Superior temporal gyrus (tissue), 1 donor: ENCODE data around the gene SYNE1.
A peak's percentile ranks its signal among the peaks of the same experiment; 100 is the strongest.

Experiments used
- DNase-seq: peaks from one replicate; pipeline ENCODE4 v3.0.0-alpha.2; 2016; ENCODE audit errors: extremely low spot score

The SYNE1 gene

DNA sequence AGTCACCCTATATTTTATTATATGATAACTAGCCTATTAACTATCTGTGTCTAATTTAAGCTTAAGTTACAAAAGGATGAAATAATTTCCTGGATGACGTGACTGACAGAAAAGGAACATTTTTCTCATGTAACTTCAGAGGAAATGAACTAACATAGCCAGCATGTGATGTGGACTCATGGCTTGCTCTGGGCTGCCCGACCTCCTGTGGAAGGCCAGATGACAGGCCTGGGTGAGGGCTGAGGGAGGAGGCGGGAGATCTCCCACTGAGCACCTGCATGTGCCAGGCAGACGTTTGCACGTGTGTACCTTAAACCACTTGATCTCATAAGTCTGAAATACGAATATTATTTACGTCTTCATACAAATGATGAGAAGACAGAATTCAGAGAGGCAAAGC lies 321.1 kb downstream of the SYNE1 start:
- no peak for DNase-seq

DNA sequence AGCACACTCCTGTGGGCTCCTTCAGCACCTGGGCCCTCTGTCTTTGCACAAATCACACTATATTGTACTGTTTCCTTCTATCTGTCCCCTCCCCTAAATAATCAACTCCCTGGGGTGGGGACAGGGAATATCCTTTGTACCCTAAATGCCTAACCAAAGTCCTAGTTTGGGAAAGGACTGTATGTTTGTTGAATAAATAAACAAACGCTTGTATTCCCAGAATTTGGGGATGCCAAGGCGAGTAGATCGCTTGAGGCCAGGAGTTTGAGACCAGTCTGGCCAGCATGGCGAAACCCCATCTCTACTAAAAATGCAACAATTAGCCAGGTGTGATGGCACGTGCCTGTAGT lies 322.7 kb downstream of the SYNE1 start:
- no peak for DNase-seq

GRCh38 chr6:152313542-152314482 lies 323.4 kb downstream of the SYNE1 start:
- DNase-seq, result no peak

DNA sequence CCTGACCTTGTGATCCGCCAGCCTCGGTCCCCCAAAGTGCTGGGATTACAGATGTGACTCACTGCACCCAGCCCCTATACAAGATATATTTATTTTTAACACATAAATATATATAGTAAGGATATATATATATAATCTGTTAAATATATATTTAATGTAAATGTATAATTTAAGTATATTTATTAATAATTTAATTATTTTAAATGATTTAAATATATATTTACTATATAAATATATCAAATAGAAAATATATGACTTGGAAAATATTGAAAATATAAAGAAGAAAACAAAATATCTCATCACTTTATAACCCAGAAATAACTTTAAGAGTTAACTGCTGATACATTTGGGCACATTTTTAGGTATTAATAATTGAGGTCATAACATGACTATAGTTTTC lies 324.7 kb downstream of the SYNE1 start:
- DNase-seq, result no peak

- no peak for DNase-seq
Measured at GRCh38 chr6:152310371-152310954, 326.7 kb downstream of the SYNE1 start.

GRCh38 chr6:152309648-152310047 lies 327.5 kb downstream of the SYNE1 start:
- DNase-seq, result peak; percentile 55

DNA sequence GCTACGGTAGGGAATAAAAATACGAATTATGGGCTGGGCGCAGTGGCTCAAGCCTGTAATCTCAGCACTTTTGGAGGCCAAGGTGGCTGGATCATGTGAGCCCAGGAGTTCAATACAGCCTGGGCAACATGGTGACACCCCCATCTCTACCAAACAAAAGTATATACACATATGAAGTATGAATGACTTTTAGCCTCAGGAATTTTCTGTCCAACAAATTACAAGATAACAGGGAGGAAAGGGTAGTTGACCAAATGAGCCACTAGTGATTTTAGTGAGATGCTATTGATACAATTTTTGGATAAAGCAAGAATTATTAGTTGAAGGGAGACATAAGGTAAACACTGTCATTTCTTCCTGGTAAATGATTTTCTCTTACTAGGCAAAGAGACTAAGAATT lies 328.2 kb downstream of the SYNE1 start:
- no peak for DNase-seq

GRCh38 chr6:152308306-152308705 lies 328.9 kb downstream of the SYNE1 start:
- DNase-seq, result no peak

DNA sequence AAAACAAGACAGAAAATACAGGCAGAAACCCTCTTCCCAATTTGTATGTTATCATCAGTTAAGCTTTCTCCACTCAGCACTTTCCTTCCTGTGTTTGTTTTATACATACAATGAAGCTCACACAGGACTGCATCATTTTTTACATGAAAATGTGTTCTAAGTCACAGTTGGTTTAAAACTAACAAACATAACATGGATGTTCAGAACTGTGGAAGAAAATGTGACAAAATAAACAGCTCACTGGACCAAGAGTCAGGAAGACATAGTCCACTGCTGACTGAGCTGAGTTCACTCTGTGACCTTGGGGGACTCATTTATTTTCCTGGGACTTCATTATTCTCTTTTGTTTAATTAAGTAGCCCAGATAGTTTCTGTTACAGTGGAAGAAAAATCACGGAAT lies 331.5 kb downstream of the SYNE1 start:
- DNase-seq, result no peak

- DNase-seq, result peak; percentile 91
Measured at GRCh38 chr6:152301765-152302568, 335.2 kb downstream of the SYNE1 start.

- no peak for DNase-seq
Measured at GRCh38 chr6:152301021-152301764, 336.0 kb downstream of the SYNE1 start.

DNA sequence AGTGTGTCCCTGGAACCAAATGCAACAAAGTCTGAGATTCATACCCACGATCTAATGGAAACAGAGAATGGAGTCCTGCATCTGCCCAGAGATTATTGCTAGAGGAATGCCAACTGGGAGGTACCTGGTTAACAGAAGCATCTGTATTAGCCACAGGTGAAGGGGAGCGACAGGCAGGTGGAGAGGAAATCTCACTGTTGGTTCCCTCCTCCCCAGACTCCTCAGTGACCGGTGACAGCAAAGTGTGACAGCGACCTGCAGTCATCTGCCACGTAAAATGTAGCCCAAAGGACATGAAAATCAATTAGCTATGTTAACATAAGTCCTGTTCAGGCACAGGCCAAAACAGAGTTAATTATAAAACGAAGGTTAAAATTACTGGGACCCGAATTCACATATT lies 336.6 kb downstream of the SYNE1 start:
- DNase-seq, result peak; percentile 51

- no peak for DNase-seq
Measured at GRCh38 chr6:152298848-152299735, 338.1 kb downstream of the SYNE1 start.

GRCh38 chr6:152298055-152298647 lies 339.0 kb downstream of the SYNE1 start:
- peak; percentile 61 for DNase-seq

- DNase-seq, result no peak
Measured at GRCh38 chr6:152296648-152297376, 340.4 kb downstream of the SYNE1 start.

GRCh38 chr6:152295920-152296319 lies 341.2 kb downstream of the SYNE1 start:
- no peak for DNase-seq

- DNase-seq, result no peak
Measured at GRCh38 chr6:152295346-152295745, 341.8 kb downstream of the SYNE1 start.

GRCh38 chr6:152293404-152293803 lies 343.8 kb downstream of the SYNE1 start:
- no peak for DNase-seq

- no peak for DNase-seq
Measured at GRCh38 chr6:152292555-152292954, 344.6 kb downstream of the SYNE1 start.

GRCh38 chr6:152290693-152291092 lies 346.5 kb downstream of the SYNE1 start:
- peak; percentile 67 for DNase-seq
